Fibroblast of the conjunctiva (primary cell): Measurements from ENCODE around the gene GAS6.
"Not testable (repeated sequence)": the region's sequence is repeated elsewhere in the genome, so short reads cannot be mapped to it uniquely, and the experiment has no call there.

Experiments used
- DNase-seq: peaks from one replicate; pipeline ENCODE4 v3.0.0-alpha.2; 2010; ENCODE audit warnings: low read depth

Gene GAS6

DNA sequence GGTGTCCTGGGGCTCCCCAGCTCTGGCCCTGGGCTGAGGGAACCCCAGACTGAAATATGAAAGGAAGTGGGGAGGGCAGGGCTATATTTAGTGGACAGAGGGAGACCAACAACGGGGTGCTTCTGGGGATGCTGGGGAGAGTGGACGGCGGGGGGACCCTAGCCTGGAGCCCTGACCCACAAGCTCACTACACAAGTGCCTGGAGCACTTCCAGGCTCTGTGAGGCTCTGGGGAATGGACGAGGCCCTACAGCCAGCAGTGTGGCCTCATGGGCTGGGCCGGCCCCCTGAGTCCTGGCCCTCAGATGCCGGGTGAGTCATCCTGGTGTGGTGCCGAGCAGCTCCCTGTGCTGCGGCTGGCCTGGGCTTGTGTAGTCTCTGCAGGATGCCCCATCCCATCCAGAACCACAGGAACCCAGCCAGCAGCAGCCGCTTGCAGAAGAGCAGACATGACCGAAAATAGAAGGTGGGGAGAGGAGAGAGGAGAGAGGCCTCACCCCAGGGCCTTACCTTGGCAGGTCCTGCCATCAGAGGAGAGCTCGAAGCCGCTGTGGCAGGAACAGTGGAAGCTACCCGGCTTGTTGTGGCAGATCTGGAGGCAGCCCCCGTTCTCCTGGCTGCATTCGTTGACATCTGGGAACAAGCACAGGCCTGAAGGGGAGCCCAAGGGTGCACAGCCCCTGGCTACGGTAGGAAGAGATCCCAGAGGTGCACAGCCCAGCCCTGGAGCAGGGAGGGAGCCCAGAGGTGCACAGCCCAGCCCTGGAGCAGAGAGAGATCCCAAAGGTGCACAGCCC, 26.1 kb downstream of the GAS6 start:
- DNase-seq, result peak; percentile 97

DNA sequence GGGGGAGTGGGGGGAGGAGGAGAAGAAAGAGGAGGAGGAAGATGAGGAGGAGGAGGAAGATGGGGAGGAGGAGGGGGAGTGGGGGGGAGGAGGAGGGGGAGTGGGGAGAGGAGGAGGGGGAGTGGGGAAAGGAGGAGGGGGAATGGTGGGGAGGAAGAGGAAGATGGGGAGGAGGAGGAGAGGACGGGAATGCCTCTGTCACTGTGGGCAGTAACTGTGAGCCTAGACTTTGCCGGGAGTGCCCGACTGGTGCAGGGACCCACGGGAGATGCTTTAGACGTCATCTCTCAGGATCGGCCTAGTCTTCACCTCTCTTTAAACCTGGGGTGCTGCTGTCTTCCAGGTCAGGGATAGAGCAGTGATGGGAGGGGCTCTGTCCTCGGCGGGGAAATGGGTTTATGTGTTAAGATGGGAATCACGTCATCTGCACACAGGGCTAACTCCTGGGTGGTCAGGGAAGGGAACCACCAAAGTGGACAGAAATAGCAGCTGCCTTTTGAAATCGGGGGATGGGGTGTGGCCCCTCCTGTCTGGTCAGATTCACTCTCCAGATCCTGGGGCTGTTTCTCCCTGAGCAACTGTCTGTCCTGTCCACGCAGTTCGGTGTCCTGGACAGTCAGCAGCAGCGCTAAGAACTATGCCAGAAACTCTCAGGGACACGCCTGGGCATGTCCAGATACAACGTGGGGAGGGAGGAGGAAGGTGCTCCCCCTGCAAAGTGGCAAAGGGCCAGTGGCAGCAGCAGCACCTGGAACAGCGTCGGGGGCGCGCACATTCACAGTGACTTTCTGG, 26.9 kb downstream of the GAS6 start:
- peak; percentile 83 for DNase-seq

DNA sequence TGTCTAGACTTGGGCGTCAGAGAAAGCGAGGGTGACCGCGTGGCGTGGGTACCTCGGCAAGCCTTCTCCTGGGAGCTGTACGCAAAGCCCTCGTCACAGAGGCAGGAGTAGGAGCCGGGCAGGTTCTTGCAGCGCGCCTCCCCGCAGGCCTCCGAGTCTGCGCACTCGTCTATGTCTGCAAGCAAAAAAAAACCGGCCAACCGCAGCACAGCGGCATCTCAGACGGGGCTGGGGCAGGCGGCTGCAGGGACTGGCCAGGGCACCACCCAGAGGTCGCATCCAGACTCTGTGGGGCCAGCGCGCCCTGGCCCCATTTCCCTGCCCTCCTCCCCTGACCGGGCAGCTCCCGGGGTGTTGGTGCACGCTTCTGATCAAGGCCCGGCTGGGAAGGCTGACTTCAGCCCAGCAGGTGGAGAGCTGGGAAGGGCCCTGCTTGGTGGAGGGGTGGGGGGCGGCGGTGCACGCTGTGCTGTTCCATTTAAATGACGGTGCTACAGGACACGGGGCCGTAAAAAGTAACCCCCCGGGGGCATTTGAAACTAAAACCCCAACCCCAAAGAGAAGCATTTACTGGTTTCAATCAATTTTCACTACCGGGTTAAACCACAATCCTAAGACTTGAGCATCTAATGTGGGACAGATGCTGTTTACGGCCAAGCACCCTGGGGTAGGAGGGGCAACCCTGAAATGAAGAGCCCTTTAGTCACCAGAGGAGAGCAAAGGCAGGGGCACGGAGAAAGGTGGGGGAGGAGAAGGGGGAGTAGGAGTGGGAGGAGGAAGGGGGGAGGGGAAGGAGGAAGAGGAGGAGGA, 28.2 kb downstream of the GAS6 start:
- DNase-seq, result peak; percentile 70

DNA sequence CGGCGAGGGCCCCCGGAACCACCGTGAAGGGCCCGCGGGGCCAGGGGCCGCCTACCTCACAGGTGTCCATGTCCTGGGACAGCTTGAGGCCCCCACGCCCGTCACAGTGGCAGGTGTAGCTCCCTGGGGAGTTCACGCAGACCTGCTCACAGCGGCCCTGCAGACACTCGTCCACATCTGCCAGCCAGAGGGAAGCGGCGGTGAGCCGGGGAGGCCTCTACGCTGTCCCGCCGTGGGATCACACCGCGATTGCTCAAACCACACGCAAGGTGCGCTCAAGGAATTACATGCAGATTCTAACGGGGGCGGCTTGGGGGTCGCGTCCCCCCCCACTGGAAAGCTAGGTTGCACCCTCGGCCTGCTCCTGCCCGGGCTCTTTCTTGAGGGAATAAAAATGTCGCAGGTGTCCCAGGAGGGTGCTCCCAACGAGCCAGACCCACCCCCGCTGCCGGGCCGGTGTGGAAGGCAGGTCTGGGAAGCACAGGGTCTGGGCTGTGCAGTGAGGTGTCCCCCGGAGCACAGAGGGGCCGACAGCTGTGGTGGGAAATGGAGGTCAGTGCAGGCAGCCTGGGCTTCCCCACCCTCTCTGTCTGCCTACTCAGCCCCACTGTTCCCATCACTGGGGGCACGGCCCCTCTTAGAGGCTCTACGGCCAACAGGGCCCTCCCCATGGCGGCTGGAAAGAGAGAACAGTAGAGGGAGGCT, 29.2 kb downstream of the GAS6 start:
- no peak for DNase-seq

DNA sequence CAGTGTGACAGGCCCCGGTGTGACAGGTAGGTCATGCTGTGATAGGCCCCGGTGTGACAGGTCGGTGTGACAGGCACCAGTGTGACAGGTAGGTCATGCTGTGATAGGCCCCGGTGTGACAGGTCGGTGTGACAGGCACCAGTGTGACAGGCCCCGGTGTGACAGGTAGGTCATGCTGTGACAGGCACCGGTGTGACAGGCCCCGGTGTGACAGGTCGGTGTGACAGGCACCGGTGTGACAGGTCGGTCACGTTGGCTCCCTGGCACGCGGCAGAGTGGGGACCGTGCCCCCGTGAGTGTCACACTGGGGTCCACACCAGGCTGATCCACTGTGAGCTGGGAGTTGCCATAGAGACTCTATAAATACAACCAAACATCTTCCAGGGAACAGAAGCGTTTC, 29.9 kb downstream of the GAS6 start:
- not testable (repeated sequence) for DNase-seq

DNA sequence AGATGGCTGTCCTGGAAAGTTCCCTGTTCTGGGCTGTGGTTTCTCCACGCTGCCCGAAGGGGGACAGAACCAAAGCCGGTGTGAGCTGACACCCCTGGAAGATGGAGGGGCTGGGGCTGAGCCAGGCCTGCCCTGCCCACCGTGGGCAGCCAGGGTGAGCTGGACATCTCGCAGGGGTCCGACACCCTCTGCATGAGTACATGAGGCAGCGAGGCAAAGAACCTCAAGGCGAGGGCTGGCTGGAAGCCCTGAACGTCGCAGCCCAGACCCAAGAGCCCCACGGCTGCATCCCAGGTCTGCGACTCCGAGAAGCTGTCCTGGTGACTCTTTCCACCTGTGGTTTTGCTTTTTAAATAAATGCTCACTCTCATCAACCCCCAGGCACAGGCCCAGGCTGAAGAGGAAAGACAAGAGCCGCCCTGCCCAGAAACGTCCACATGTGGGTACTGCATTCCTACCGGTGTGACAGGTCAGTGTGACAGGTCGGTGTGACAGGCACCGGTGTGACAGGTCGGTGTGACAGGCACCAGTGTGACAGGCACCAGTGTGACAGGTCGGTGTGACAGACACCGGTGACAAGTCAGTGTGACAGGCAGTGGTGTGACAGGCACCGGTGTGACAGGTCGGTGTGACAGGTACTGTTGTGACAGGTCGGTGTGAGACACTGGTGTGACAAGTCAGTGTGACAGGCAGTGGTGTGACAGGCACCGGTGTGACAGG, 30.6 kb downstream of the GAS6 start:
- DNase-seq, result no peak

DNA sequence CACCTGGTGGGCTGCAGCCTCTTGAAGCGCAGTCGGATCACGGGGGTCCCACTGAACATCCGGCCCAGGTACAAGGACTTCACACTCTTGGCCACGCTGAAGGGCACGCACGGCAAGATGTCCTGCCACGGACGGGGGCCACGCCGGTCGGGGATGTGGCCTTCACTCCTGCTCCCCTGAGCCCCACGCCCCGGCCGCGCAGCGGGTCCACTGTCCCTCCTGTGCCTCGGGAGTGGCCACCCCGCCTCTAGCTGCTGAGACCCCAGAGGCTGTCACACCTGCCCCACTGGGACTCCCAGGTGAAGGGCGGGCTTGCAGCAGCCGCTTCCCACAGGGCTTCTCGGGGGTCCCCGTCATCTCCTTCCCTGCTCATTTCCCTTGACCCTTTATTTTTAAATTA, 31.2 kb downstream of the GAS6 start:
- no peak for DNase-seq

DNA sequence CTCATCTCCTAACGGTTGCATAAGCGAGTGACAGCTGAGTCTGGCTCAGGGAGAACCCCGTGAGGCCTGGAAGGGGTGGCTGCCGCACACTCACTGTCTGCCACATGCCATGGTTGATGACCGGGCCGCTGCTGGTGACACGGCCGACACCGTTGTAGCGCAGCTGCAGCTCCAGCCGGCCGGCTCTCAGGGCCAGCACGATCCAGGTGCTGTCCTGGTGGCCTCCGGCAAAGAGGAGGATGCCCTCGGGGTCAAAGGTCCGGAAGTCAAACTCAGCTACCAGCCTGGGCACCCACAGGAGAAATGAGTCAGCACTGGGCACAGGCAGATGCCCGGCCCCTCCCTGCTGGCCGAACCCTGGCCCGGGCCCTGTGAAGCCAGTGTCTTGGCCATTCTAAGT, 31.7 kb downstream of the GAS6 start:
- DNase-seq, result no peak

DNA sequence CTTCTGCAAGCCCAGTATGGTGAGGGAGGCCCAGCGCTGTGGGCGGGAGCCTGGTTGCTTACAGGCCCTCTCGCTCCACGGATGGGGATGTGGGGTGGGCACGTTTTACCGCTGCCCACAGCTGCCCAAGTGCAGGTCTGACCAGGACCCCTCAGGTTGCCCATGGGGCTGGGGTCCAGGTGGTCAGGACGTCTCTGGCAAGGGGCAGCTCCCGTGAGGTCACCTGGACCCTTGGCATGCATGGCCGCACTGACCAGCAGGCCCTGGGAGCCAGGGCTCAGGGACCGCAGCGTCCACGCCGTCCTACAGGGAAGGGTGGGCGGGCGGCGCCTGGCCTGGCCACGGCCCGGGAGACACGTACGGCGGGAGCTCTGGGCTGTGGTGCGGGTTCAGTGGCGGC, 32.8 kb downstream of the GAS6 start:
- DNase-seq, result no peak

DNA sequence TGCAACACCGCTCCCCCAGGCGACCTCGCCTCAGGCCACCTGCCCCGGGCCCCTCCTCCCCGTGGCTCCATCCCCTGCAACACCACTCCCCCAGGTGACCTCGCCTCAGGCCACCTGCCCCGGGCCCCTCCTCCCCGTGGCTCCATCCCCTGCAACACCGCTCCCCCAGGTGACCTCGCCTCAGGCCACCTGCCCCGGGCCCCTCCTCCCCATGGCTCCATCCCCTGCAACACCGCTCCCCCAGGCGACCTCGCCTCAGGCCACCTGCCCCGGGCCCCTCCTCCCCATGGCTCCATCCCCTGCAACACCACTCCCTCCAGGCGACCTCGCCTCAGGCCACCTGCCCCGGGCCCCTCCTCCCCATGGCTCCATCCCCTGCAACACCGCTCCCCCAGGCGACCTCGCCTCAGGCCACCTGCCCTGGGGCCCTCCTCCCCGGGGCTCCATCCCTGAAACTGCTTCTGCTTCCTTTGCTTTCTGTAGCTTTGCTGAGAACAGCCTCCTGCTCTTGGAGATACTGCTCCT, 33.4 kb downstream of the GAS6 start:
- not testable (repeated sequence) for DNase-seq

DNA sequence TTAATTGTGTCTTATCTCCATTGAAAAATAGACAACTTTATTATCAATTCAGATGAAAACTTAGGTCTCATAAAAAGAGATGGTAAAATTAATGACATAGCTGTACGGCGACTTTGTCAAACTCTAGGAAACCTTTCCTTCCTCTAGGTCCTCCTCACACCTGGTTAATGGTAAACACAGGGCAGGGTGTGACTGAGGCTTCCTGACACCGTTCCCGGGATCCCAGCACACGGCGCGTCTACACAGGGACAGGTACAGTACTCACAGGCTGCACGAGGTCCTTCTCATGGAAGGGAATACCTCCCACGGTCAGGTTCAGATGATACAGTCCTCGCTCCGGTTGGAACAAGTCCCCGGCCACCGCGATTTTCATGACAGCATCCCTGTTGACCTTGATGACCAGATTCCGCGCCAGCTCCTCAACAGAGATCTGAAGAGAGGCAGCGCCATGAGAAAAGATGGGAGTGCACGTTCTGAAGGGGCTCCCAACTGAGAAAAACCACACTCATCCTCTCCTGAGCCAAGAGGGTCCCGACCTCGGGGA, 35.5 kb downstream of the GAS6 start:
- no peak for DNase-seq

DNA sequence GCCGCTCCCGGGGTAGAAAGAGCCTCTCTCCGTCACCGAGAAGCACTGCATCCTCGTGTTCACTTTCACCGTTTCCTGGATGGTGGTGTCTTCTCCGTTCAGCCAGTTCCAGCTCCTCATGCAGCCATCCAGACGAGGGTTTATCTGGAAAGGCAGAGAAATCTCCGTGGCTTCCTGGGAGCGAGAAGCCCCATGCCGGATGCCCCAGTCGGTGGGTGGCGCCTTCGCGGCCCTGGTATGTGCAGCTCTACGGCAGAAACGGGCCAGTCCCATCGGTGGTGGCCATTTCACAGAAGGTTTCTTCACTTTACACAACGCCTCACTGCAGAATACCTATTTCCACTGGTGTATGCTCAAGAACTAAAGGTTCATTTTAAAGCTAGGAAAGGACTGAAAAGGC, 36.9 kb downstream of the GAS6 start:
- no peak for DNase-seq

DNA sequence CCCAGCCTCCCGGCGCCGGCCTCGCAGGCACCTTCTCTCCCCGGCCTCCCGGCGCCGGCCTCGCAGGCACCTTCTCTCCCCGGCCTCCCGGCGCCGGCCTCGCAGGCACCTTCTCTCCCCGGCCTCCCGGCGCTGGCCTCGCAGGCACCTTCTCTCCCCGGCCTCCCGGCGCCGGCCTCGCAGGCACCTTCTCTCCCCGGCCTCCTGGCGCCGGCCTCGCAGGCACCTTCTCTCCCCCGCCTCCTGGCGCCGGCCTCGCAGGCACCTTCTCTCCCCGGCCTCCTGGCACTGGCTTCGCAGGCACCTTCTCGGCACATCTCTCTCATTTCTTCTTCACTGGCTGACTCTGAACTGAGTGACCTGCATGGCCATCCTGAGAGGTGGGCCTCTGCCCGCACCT, 37.4 kb downstream of the GAS6 start:
- DNase-seq, result not testable (repeated sequence)

DNA sequence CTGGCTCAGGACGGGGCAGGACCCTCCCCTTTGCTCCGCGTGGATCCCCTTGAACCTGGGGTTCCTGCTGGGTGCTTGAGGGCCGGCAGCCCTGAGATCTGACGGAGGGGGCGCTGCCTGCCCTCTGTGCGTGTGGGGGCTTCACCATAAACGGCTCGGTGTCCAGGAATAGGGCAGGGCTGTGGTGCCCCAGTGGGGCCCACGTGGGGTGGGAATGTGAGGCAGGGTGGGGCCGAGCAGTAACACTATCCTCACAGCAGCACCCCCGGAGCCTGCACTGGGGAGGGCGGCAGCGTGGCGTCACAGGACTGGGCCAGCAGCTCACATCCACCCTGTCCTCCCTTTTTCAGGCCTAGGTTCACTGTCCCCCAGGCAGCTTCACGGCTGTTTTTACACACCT, 38.0 kb downstream of the GAS6 start:
- no peak for DNase-seq

DNA sequence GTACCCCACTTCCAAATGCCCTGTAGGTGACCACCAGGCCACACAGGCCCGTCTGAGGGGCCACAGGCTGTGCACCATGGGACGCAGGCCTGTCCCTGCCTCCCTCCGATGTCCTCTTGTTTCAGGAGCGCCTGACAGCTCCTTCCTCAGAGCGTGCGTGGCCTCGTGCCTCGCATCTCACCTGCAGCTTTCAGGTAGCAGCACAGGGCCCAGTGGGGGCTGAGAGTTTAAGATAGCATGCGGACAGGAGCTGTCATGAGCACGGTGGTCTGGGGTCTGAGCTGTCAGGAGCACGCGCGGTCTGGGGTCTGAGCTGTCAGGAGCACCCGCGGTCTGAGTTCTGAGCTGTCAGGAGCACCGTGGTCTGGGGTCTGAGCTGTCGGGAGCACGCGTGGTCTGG, 40.1 kb downstream of the GAS6 start:
- DNase-seq, result no peak

DNA sequence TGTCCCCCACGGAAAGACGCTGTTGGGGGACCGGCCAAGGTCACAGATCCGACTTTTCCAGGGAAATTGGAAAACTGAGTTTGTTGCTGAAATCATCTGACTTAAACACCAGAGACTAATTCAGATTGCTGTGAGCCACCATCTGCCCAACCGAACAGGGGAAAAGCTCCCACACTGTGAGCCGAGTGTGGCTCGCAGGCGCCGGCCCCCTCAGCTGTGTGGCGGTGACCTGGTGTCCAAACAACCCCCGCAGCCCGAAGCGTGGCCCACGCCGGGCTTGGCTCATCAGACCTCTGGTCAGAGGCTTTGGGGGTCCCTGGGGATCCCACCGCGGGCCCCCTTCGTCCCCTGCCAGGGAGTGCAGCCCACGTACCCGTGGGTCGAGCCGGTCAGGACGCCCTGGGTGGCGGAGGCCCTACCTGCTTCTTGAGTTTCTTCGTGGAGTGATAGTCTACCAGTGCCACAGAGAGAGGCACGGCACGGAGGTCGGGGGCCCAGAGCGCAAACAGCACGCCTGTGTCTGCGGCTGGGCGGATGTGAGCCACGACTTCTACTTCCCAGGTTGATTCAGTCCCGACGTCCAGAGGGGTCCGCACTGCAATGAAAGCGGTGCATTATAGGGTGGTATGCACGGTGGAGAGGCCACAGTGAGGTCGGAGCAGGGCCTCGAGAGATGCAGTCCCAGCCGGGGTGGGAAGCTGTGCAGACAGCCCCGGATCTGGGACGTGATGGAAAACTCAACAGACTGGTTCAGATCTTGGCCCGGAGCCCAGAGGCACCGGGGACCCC, 40.7 kb downstream of the GAS6 start:
- no peak for DNase-seq

DNA sequence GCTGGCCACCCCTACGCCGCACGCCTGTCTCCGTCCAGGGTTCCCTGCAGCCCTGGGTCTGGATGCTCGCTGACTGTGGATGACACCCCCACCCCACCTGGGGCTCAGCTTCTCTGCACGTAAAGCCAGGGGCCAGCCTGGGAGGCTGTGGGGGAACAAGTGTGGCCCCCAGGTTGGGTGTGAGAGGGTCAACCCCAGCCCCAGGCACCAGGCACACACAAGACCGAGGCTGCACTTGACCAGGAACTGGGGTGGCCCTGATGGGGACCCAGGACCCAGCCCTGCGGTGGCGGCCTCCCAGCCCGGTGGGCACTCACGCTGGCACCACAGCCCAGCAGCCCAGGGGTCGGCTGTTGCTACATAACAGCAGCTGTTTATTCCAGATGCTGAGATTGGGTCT, 41.6 kb downstream of the GAS6 start:
- no peak for DNase-seq

DNA sequence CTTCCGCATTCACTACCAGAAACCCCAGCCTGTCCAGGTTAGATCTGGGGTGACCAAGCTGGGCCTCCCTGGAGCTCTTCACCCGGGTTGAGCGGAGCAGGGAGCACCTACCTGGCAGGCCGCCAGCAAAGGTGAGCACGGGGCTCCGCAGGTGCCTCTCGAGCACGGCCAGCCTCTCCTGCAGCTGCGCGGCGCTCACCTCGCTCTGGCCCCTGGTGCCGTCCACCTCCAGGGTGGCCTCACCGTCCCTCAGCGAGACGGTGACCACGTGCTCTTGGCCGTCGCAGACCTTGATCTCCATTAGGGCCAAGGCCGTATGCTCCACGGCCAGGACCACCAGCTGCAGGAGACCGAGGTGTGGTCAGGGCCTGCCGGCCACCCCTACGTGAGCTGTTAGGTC, 42.0 kb downstream of the GAS6 start:
- no peak for DNase-seq

DNA sequence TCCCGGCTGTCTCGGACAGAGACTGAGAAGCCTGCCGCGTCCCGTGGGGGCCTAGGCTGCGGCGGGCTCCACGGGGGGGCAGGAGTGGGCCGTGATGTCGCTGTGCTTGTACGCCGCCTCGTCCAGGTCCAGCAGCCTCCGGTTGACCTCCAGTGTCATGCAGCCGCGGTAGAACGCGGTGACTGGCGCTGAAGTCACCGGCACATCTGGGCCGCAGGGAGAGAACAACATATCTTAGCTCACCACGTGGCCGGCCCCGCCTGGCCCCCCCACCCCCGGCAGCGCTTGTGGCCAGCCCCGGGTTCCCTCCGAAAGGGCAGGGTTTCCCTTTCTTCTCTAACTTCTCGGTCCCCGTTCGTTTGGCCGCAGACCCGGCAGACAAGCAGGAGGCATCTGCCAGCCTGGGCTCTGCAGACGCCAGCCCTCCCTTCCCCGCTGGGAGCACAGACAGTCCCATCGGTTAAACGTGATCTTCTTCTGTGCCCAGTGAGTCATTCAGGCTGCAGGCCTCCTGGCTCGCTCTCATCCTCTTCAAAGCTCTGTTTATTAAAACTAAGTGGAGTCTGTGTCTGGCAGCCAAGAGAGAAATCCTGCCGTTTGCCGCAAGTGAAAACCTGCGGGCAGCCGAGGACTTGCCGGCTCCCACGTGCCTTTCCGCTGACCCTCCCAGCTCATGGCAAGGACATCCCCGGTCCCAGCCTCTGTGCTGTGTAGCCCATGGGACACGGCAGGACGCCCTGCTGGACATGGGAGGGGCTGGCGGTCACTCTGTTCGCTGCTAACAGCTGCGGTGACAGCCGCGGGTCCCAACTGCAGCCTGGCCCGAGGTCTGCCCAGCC, 42.8 kb downstream of the GAS6 start:
- DNase-seq, result peak; percentile 93
